ENCODE results near the gene MRNIP.

DNA sequence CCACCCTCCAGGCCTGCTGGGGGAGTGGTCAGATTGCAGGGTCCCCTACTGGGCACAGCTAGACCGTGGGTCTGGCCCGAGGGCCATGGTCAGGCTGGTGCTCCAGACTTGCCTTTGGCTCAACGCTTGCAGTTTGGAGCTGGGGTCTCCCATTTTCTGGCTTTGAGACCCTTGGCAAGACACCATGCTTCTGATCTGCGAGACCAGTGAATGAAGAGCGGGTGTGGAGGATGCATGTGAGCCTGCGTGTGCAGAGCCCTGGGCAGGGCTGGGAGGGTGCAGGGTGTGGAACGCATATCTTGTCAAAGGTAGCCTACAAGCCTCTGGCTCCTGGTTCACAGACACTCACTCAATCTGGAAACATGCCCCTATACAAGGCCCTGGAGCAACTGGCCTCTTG is 6.1 kb upstream of the MRNIP start:
- no peak for TF ChIP-seq RCOR1 (IDR thresholded peaks at IDR 0.05; ENCODE audit: insufficient replicate concordance, low read length)
- no peak for TF ChIP-seq POLR2A (IDR thresholded peaks at IDR 0.05; ENCODE audit: low read depth, low read length)
- TF ChIP-seq CTCF (conservative IDR thresholded peaks at IDR 0.05; ENCODE audit: low read depth, low read length): no peak
- no peak for TF ChIP-seq SMC3 (IDR thresholded peaks at IDR 0.05; ENCODE audit: low read depth, low read length)

All from IMR-90 (cell line).